ENCODE results near the gene LRP1B.

DNA sequence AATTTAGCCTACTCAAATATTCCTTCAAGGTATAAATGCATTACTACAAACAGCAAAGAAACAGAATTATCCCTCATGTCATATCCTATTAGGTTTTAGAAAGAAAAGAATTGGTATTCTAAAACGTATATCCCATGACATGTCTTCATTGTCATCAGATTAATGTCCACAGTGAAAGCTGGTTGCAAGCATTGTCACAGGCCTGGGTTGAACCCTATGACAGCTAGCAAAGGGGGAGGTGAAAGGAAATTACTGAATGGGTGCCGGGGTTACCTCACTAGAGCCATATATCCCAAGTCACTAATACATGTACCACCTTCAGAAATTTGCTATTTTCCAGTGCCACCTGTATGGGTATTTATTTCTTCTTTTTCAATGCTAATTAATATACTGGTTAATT, 1720.1 kb downstream of the LRP1B start:
- TF ChIP-seq POLR2A (IDR thresholded peaks at IDR 0.05): no peak
- TF ChIP-seq, protein P1, sequence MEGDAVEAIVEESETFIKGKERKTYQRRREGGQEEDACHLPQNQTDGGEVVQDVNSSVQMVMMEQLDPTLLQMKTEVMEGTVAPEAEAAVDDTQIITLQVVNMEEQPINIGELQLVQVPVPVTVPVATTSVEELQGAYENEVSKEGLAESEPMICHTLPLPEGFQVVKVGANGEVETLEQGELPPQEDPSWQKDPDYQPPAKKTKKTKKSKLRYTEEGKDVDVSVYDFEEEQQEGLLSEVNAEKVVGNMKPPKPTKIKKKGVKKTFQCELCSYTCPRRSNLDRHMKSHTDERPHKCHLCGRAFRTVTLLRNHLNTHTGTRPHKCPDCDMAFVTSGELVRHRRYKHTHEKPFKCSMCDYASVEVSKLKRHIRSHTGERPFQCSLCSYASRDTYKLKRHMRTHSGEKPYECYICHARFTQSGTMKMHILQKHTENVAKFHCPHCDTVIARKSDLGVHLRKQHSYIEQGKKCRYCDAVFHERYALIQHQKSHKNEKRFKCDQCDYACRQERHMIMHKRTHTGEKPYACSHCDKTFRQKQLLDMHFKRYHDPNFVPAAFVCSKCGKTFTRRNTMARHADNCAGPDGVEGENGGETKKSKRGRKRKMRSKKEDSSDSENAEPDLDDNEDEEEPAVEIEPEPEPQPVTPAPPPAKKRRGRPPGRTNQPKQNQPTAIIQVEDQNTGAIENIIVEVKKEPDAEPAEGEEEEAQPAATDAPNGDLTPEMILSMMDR (IDR thresholded peaks at IDR 0.05): no peak

Measured in Peyer's patch (tissue), 4 donors.